ENCODE data around the gene GRIPAP1. TPM values are rescaled to one million over a fixed set of nuclear protein-coding genes. Genes with fewer than 3 reads are reported as not detected.

The GRIPAP1 gene
- total RNA-seq, 4 donors from 2014 or later = 24.7 to 36.4 (median 33.7) TPM

DNA sequence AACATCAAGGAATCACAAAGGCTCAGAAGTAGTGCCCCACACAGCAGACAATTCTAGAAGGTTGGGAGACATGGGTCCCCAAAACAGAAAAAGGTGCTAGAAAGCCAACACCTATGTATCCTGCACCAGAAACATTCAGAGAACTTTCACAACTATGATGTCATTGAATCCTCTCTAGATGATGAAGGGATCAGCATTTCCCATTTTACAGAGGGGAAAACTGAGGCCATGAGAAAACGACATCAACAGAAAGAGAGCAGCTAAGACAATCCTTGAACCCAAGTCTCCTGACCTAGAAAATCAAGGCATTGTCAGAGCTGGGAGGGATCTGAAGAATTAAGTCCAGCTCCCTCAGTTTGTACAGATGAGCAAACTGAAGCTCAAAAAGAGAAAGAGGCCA lies 33.7 kb downstream of the GRIPAP1 start:
- no peak overlapping the region for H3K4me3 ChIP-seq
- no peaks in the 10 kb centered on the region for H3K36me3 ChIP-seq
- TF ChIP-seq POLR2AphosphoS5 (IDR thresholded peaks at IDR 0.05) = no peak
- no peak for TF ChIP-seq EP300 (IDR thresholded peaks at IDR 0.05)
- TF ChIP-seq, protein P1, sequence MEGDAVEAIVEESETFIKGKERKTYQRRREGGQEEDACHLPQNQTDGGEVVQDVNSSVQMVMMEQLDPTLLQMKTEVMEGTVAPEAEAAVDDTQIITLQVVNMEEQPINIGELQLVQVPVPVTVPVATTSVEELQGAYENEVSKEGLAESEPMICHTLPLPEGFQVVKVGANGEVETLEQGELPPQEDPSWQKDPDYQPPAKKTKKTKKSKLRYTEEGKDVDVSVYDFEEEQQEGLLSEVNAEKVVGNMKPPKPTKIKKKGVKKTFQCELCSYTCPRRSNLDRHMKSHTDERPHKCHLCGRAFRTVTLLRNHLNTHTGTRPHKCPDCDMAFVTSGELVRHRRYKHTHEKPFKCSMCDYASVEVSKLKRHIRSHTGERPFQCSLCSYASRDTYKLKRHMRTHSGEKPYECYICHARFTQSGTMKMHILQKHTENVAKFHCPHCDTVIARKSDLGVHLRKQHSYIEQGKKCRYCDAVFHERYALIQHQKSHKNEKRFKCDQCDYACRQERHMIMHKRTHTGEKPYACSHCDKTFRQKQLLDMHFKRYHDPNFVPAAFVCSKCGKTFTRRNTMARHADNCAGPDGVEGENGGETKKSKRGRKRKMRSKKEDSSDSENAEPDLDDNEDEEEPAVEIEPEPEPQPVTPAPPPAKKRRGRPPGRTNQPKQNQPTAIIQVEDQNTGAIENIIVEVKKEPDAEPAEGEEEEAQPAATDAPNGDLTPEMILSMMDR (IDR thresholded peaks at IDR 0.05) = no peak
- no peak for TF ChIP-seq POLR2A (IDR thresholded peaks at IDR 0.05; ENCODE audit: low read depth)
- WGBS = 75% methylated on average over 1 of the region's 1 CpG
- H3K27ac ChIP-seq (replicated peaks in 1 of 4) = no peak overlapping the region
- H3K27me3 ChIP-seq = no peaks in the 10 kb centered on the region
- peaks cover 0 to 16% (median 15%) of the 10 kb centered on the region in 4 donors for H3K4me1 ChIP-seq
- H3K9me3 ChIP-seq = no peaks in the 10 kb centered on the region
- intact Hi-C loops (cut with DNase I) = no loop called here
- no peak for DNase-seq (ENCODE audit: extremely low spot score)

DNA sequence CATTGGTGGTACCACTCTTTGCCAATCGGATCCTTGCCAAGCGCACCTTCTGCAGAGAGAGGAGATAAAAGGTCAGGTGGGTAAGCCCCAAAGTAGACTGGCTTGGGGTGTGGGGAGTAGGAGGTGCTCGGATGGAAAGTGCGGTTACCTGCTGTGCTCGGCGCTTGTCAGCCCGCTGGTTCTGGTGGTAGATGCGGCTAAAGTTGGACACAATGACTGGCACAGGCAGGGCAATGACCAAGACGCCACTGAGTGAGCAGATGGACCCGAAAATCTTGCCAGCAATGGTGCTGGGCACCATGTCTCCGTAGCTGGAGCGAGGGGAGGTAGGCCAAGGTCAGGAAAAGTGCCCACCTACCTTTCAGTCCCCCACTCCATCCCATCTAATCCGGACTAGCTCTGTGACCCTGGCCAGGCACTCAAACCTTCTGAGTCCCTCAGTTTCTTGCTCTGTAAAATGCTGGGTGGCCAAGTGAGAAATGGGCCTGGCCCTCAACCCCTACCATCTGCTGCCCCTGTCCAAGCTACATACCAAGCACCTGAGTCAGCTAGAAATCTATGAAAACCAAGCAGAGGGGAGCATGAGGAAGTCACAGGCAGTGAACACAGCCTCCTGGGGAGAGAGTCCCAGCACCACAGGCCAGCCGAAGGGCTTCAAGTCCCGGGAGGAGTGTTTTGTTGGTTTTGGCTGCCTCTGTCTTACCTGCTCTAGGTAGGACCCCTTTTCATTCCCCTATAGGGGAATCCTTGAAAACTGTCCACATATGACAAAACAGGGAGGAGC lies 35.1 kb downstream of the GRIPAP1 start:
- Histone ChIP-seq H3K27ac (replicated peaks in 1 of 4) (no peak overlapping the region), H3K9me3 (no peaks in the 10 kb centered on the region), H3K27me3 (no peaks in the 10 kb centered on the region), H3K36me3 (no peaks in the 10 kb centered on the region), H3K4me1 (peaks cover 0 to 12% (median 9%) of the 10 kb centered on the region in 4 donors), H3K4me3 (no peak overlapping the region)
- DNase-seq (ENCODE audit: extremely low spot score) = no peak
- TF ChIP-seq, protein P1 (IDR thresholded peaks at IDR 0.05) = no peak
- TF ChIP-seq POLR2A (IDR thresholded peaks at IDR 0.05; ENCODE audit: low read depth) (no peak), EP300 (IDR thresholded peaks at IDR 0.05) (no peak), POLR2AphosphoS5 (IDR thresholded peaks at IDR 0.05) (no peak)
- WGBS = 90% methylated on average over 13 of the region's 15 CpGs
- intact Hi-C loops (cut with DNase I) = no loop called here

DNA sequence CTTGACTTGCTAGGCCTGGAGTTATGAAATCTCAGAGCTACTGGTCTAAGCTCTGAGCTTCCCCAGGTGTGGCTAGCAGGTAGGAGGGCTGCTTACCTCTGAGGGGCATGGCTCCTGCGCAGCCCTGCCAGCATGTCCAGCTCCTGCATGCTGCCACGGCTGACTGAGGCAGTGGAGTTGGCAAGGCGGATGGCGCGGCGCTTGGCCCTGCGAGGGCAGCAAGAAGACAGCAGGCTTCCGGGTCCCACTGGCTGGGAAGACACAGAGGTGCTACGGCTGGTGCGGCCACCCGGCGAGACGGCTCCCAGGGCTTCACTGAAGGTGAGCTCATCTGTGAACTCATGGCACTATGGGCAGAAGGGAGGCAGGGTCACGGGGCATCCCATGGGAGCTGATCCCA lies 36.1 kb downstream of the GRIPAP1 start:
- Histone ChIP-seq H3K36me3 (no peaks in the 10 kb centered on the region), H3K4me3 (no peak overlapping the region), H3K4me1 (peaks cover 0 to 1% (median 0%) of the 10 kb centered on the region in 4 donors), H3K27me3 (no peaks in the 10 kb centered on the region), H3K27ac (replicated peaks in 1 of 4) (no peak overlapping the region), H3K9me3 (no peaks in the 10 kb centered on the region)
- DNase-seq (ENCODE audit: extremely low spot score) = no peak
- WGBS = 84% methylated on average over 10 of the region's 14 CpGs
- TF ChIP-seq, protein P1 (IDR thresholded peaks at IDR 0.05) = no peak
- no peak for TF ChIP-seq EP300 (IDR thresholded peaks at IDR 0.05)
- no peak for TF ChIP-seq POLR2A (IDR thresholded peaks at IDR 0.05; ENCODE audit: low read depth)
- TF ChIP-seq POLR2AphosphoS5 (IDR thresholded peaks at IDR 0.05) = no peak
- intact Hi-C loops (cut with DNase I) = no loop called here

DNA sequence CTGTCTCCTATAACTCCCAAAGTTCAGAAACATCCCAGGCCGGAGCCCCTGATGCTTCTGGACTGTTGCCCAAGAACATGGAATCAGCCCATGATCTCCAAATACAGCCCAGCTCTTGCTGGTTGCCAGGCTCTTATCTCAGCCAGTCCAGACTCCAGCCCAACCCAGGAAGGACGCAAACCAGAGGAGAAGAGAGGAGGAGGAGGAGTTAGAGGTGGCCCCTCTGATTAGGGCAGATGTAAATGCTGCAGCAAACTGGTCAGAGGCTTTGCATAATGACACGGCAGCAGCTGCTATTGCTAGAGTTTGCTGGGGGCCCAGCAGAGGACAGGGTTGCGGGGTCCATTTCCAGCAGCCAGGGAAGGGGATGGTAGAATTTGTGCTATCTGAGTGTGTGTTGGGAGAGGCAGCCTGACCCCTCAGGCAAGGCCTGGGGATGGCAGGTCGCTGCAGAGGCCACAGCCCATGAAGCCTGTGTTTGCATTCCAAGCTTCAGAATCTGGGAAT lies 40.4 kb downstream of the GRIPAP1 start:
- Histone ChIP-seq H3K27me3 (no peaks in the 10 kb centered on the region), H3K4me3 (no peak overlapping the region), H3K27ac (replicated peaks in 1 of 4) (peak overlapping the region in 1 of 4 donors; percentile 26), H3K36me3 (no peaks in the 10 kb centered on the region), H3K4me1 (peaks cover 0 to 13% (median 7%) of the 10 kb centered on the region in 4 donors), H3K9me3 (no peaks in the 10 kb centered on the region)
- intact Hi-C loops (cut with DNase I) = no loop called here
- no peak for DNase-seq (ENCODE audit: extremely low spot score)
- TF ChIP-seq POLR2AphosphoS5 (IDR thresholded peaks at IDR 0.05) (no peak), POLR2A (IDR thresholded peaks at IDR 0.05; ENCODE audit: low read depth) (no peak), EP300 (IDR thresholded peaks at IDR 0.05) (no peak)
- TF ChIP-seq, protein P1 (IDR thresholded peaks at IDR 0.05) = no peak
- 65% methylated on average over 5 of the region's 5 CpGs for WGBS
